ENCODE measurements around the gene PIGC. TPM values are rescaled to one million over a fixed set of nuclear protein-coding genes. Genes with fewer than 3 reads are reported as not detected.

PIGC gene
- total RNA-seq = 10 to 100 TPM; 24.0 to 24.3 TPM
- 31.4 TPM for polyA plus RNA-seq (2013, experiment 1 of 2)
- polyA plus RNA-seq (2013, experiment 2 of 2) = 28.5 TPM
- long read RNA-seq, experiment 1, transcript PIGC-202 (1 exons, 2,630 nt) = major isoform, 8 of 17 reads
- long read RNA-seq, experiment 1, partial matches to known transcripts = 0 of 17 reads
- long read RNA-seq, experiment 1, other reads (novel, unspliced or antisense) = 5 of 17 reads
- long read RNA-seq, experiment 2, transcript PIGC-201 (2 exons, 1,447 nt) = major isoform, 26 of 35 reads
- long read RNA-seq, experiment 2, partial matches to known transcripts = 1 of 35 reads
- long read RNA-seq, experiment 2, other reads (novel, unspliced or antisense) = 5 of 35 reads
- long read RNA-seq, experiment 3, transcript PIGC-201 (2 exons, 1,447 nt) = major isoform, 109 of 126 reads
- long read RNA-seq, experiment 3, partial matches to known transcripts = 0 of 126 reads
- long read RNA-seq, experiment 3, other reads (novel, unspliced or antisense) = 15 of 126 reads
- long read RNA-seq, experiment 4, transcript PIGC-202 (1 exons, 2,630 nt) = minor isoform, 11 of 156 reads
- long read RNA-seq, experiment 4, transcript PIGC-201 (2 exons, 1,447 nt) = major isoform, 109 of 156 reads
- long read RNA-seq, experiment 4, partial matches to known transcripts = 0 of 156 reads
- long read RNA-seq, experiment 4, other reads (novel, unspliced or antisense) = 34 of 156 reads

- WGBS, 2 experiments (ENCODE audit: insufficient coverage in 1 of 2, insufficient read length in 1 of 2) = 6 to 17% methylated on average over 20 to 43 of the region's 43 CpGs
- no peaks in the 10 kb centered on the region for H3K9me3 Mint-ChIP-seq
- Histone ChIP-seq H3K27me3 (ENCODE audit: control insufficient read depth, insufficient read depth, low read length, poor library complexity, severe bottlenecking) (no peaks in the 10 kb centered on the region), H3K27ac (ENCODE audit: low read depth, low read length) (no peak within 1 kb of the TSS), H3K9me3 (ENCODE audit: control insufficient read depth, low read length) (no peaks in the 10 kb centered on the region), H3K4me3 (ENCODE audit: low read length) (peak within 1 kb of the TSS; percentile 87), H3K9ac (ENCODE audit: extremely low read depth, low read length, poor library complexity, severe bottlenecking) (peak within 1 kb of the TSS; percentile 81), H3K36me3 (ENCODE audit: control insufficient read depth, insufficient read depth, low read length) (peaks cover 13% of the 10 kb centered on the region), H3K4me1 (ENCODE audit: control insufficient read depth, insufficient read depth, low read length) (peaks cover 3% of the 10 kb centered on the region)
- no peaks in the 10 kb centered on the region for H3K4me1 Mint-ChIP-seq
- H3K27me3 Mint-ChIP-seq (ENCODE audit: insufficient read depth) = no peaks in the 10 kb centered on the region
- TF ChIP-seq CTCF (conservative IDR thresholded peaks at IDR 0.05) = peak; percentile 93
- DNase-seq = peak; percentile 95
- H3K27ac Mint-ChIP-seq = peak within 1 kb of the TSS; percentile 88
- peak within 1 kb of the TSS; percentile 79 for H3K4me3 Mint-ChIP-seq
- peaks cover 14% of the 10 kb centered on the region for H3K36me3 Mint-ChIP-seq (ENCODE audit: low read depth)
Measured at GRCh38 chr1:172443666-172444453, at the start of gene PIGC. PIGC (minus strand) TSS chr1:172444069; CDS start chr1:172442622, 1,447 bp downstream.

GRCh38 chr1:172492421-172492820, 48.6 kb upstream of the PIGC start:
- no peak for DNase-seq
- Mint-ChIP-seq H3K36me3 (ENCODE audit: low read depth) (no peaks in the 10 kb centered on the region), H3K4me1 (peaks cover 25% of the 10 kb centered on the region), H3K4me3 (no peak overlapping the region), H3K27me3 (ENCODE audit: insufficient read depth) (peaks cover 3% of the 10 kb centered on the region), H3K27ac (no peak overlapping the region), H3K9me3 (no peaks in the 10 kb centered on the region)
- H3K9ac ChIP-seq (ENCODE audit: extremely low read depth, low read length, poor library complexity, severe bottlenecking) = no peak overlapping the region
- H3K4me1 ChIP-seq (ENCODE audit: control insufficient read depth, insufficient read depth, low read length) = peaks cover 9% of the 10 kb centered on the region
- H3K27me3 ChIP-seq (ENCODE audit: control insufficient read depth, insufficient read depth, low read length, poor library complexity, severe bottlenecking) = peaks cover 7% of the 10 kb centered on the region
- no peaks in the 10 kb centered on the region for H3K9me3 ChIP-seq (ENCODE audit: control insufficient read depth, low read length)
- H3K4me3 ChIP-seq (ENCODE audit: low read length) = no peak overlapping the region
- 95% methylated on average over 1 of the region's 1 CpG; no CpG with 5 or more reads in 1 of the 2 experiments for WGBS, 2 experiments (ENCODE audit: insufficient coverage in 1 of 2, insufficient read length in 1 of 2)
- no peak overlapping the region for H3K27ac ChIP-seq (ENCODE audit: low read depth, low read length)
- no peak for TF ChIP-seq CTCF (conservative IDR thresholded peaks at IDR 0.05)
- no peaks in the 10 kb centered on the region for H3K36me3 ChIP-seq (ENCODE audit: control insufficient read depth, insufficient read depth, low read length)

DNA sequence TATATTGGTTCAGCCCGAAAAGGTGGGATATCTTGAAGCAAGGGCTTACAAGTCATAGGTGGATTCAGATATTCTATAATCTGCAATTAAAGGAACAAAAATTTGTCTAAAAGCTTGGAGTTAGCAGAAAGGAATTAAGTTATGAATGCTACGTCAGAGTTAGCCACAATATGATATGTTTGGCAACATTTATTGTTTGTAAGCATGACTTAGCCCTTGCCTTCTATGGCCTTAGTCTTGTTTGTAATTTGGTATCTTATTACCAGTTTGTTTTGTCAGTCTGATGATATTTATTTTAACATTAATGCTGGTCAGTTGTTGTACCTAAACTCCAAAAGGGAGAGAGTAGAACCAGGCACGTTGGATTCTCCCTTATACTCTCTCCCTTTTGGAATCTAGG, 46.0 kb upstream of the PIGC start:
- Histone ChIP-seq H3K27me3 (ENCODE audit: control insufficient read depth, insufficient read depth, low read length, poor library complexity, severe bottlenecking) (peaks cover 7% of the 10 kb centered on the region), H3K4me1 (ENCODE audit: control insufficient read depth, insufficient read depth, low read length) (no peaks in the 10 kb centered on the region), H3K27ac (ENCODE audit: low read depth, low read length) (no peak overlapping the region), H3K9me3 (ENCODE audit: control insufficient read depth, low read length) (no peaks in the 10 kb centered on the region), H3K36me3 (ENCODE audit: control insufficient read depth, insufficient read depth, low read length) (no peaks in the 10 kb centered on the region), H3K9ac (ENCODE audit: extremely low read depth, low read length, poor library complexity, severe bottlenecking) (no peak overlapping the region), H3K4me3 (ENCODE audit: low read length) (no peak overlapping the region)
- no peak for TF ChIP-seq CTCF (conservative IDR thresholded peaks at IDR 0.05)
- 94 to 97% methylated on average over 2 to 3 of the region's 3 CpGs for WGBS, 2 experiments (ENCODE audit: insufficient coverage in 1 of 2, insufficient read length in 1 of 2)
- no peak for DNase-seq
- H3K4me3 Mint-ChIP-seq = no peak overlapping the region
- H3K27me3 Mint-ChIP-seq (ENCODE audit: insufficient read depth) = peaks cover 3% of the 10 kb centered on the region
- H3K36me3 Mint-ChIP-seq (ENCODE audit: low read depth) = no peaks in the 10 kb centered on the region
- peaks cover 9% of the 10 kb centered on the region for H3K4me1 Mint-ChIP-seq
- H3K9me3 Mint-ChIP-seq = no peaks in the 10 kb centered on the region
- H3K27ac Mint-ChIP-seq = no peak overlapping the region
